Type B pancreatic cell (in vitro differentiated cells): ENCODE results near the gene SESTD1. TPM values are rescaled to one million over a fixed set of nuclear protein-coding genes. Genes with fewer than 3 reads are reported as not detected.
"Not testable (repeated sequence)": the region's sequence is repeated elsewhere in the genome, so short reads cannot be mapped to it uniquely, and the experiment has no call there.

Experiments used
- DNase-seq: peaks from one replicate; pipeline ENCODE4 v3.0.0; 2021; ENCODE audit warnings: mixed read lengths; ENCODE audit not compliant: unreplicated experiment; ENCODE audit errors: extremely low spot score
- H3K27ac Mint-ChIP-seq: 2 replicates; pipeline ENCODE4 v1.8.0; 2021; ENCODE audit warnings: mild to moderate bottlenecking, mixed read lengths
- H3K27me3 Mint-ChIP-seq: 2 replicates; pipeline ENCODE4 v1.8.0; 2021; ENCODE audit warnings: mixed read lengths
- H3K36me3 Mint-ChIP-seq: 2 replicates; pipeline ENCODE4 v1.8.0; 2021; ENCODE audit warnings: mixed read lengths
- H3K4me1 Mint-ChIP-seq: one replicate; pipeline ENCODE4 v1.8.0; 2021; ENCODE audit warnings: mixed read lengths; ENCODE audit not compliant: unreplicated experiment
- H3K4me3 Mint-ChIP-seq: 2 replicates; pipeline ENCODE4 v1.8.0; 2021; ENCODE audit warnings: mild to moderate bottlenecking, mixed read lengths
- H3K9me3 Mint-ChIP-seq: 2 replicates; pipeline ENCODE4 v1.8.0; 2021; ENCODE audit warnings: mixed read lengths
- total RNA-seq: library from RNA; stranded (reverse); gene quantifications from 2 replicates; pipeline ENCODE4 v1.2.1, GENCODE V29; 2021; ENCODE audit warnings: low replicate concordance
- TF ChIP-seq, protein P1 (sequence below): fragments of 200-600 bp; sonication (generic); conservative IDR thresholded peaks from 2 replicates; pipeline ENCODE4 v1.5.0; 2021; ENCODE audit warnings: antibody characterized with exemption, mild to moderate bottlenecking

SESTD1 gene
- total RNA-seq, 1 donor from 2014 or later = 75.9 TPM

DNA sequence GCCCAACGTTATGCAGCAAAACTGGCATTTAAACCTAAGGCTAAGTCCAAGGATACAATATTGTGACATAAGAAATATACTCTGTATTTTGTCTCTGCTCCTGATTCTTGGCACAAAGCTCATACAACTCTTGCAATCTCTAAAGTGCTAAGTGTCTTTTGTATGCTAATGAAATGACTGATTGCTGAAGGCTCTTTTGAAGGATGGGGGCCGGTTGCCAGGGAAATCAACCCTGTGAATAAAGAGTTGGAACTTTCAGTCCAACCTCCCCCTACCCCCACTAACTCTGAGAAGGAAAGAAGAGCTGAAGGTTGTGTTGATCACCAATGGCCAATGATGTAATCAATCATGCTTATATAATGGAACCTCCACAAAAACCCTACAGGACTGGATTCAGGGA lies 40.3 kb downstream of the SESTD1 start:
- Mint-ChIP-seq H3K9me3 (no peaks in the 10 kb centered on the region), H3K4me3 (no peak overlapping the region), H3K27ac (no peak overlapping the region), H3K27me3 (no peaks in the 10 kb centered on the region), H3K36me3 (peaks cover 5% of the 10 kb centered on the region), H3K4me1 (peaks cover 24% of the 10 kb centered on the region)
- DNase-seq = no peak
- TF ChIP-seq, protein P1, sequence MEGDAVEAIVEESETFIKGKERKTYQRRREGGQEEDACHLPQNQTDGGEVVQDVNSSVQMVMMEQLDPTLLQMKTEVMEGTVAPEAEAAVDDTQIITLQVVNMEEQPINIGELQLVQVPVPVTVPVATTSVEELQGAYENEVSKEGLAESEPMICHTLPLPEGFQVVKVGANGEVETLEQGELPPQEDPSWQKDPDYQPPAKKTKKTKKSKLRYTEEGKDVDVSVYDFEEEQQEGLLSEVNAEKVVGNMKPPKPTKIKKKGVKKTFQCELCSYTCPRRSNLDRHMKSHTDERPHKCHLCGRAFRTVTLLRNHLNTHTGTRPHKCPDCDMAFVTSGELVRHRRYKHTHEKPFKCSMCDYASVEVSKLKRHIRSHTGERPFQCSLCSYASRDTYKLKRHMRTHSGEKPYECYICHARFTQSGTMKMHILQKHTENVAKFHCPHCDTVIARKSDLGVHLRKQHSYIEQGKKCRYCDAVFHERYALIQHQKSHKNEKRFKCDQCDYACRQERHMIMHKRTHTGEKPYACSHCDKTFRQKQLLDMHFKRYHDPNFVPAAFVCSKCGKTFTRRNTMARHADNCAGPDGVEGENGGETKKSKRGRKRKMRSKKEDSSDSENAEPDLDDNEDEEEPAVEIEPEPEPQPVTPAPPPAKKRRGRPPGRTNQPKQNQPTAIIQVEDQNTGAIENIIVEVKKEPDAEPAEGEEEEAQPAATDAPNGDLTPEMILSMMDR = no peak

DNA sequence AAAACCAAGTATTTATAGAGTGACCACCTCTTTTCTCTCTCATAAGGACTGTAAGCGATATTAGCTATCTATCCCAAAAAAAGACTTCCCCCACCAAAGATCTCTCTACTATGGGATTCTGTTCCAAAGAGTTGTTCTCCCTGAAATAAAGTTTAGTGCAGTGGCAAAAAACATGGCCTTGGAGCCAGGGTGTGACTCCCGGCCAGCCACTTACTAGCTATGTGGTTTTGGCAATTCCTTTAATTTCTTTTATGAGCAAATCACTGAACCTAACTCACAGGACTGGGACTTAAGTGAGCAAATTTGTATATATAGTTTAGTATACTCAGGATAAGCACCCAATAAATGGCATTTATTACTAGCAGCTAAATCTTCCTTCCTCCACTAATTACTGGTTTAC lies 42.6 kb downstream of the SESTD1 start:
- Mint-ChIP-seq H3K36me3 (no peaks in the 10 kb centered on the region), H3K4me1 (peaks cover 16% of the 10 kb centered on the region), H3K4me3 (no peak overlapping the region), H3K9me3 (no peaks in the 10 kb centered on the region), H3K27ac (no peak overlapping the region), H3K27me3 (no peaks in the 10 kb centered on the region)
- no peak for DNase-seq
- TF ChIP-seq, protein P1 = no peak

- H3K9me3 Mint-ChIP-seq = no peaks in the 10 kb centered on the region
- no peaks in the 10 kb centered on the region for H3K4me1 Mint-ChIP-seq
- no peaks in the 10 kb centered on the region for H3K36me3 Mint-ChIP-seq
- no peak for DNase-seq
- no peak overlapping the region for H3K4me3 Mint-ChIP-seq
- no peak overlapping the region for H3K27ac Mint-ChIP-seq
- no peaks in the 10 kb centered on the region for H3K27me3 Mint-ChIP-seq
- TF ChIP-seq, protein P1 = peak; percentile 87
Observed at GRCh38 chr2:179218848-179219594, 45.6 kb downstream of the SESTD1 start.

DNA sequence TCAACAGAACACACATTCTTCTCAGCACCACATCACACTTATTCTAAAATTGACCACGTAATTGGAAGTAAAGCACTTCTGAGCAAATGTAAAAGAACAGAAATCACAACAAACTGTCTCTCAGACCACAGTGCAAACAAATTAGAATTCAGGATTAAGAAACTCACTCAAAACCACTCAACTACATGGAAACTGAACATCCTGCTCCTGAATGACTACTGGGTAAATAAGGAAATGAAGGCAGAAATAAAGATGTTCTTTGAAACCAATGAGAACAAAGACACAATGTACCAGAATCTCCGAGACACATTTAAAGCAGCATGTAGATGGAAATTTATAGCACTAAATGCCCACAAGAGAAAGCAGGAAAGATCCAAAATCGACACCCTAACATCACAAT lies 50.0 kb downstream of the SESTD1 start:
- H3K4me3 Mint-ChIP-seq, H3K36me3 Mint-ChIP-seq, H3K9me3 Mint-ChIP-seq, DNase-seq, H3K4me1 Mint-ChIP-seq, H3K27ac Mint-ChIP-seq, H3K27me3 Mint-ChIP-seq: not testable (repeated sequence)

DNA sequence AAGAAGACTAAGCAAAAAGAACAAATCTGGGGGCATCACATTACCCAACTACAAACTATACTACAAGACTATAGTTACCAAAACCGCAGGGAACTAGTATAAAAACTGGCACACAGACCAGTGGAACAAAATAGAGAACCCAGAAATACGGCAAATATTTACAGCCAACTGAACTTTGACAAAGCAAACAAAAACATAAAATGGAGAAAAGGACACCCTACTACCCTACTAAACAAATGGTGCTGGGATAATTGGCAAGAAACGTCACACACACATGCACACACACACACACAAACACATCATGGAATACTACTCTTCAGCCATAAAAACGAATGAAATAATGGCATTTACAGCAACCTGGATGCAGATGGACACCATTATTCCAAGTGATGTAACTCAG lies 53.3 kb downstream of the SESTD1 start:
- no peak for DNase-seq
- H3K36me3 Mint-ChIP-seq = peaks cover 8% of the 10 kb centered on the region
- no peaks in the 10 kb centered on the region for H3K4me1 Mint-ChIP-seq
- no peak overlapping the region for H3K4me3 Mint-ChIP-seq
- TF ChIP-seq, protein P1 = no peak
- no peak overlapping the region for H3K27ac Mint-ChIP-seq
- no peaks in the 10 kb centered on the region for H3K27me3 Mint-ChIP-seq
- H3K9me3 Mint-ChIP-seq = peaks cover 10% of the 10 kb centered on the region

GRCh38 chr2:179208277-179208676 lies 56.4 kb downstream of the SESTD1 start:
- not testable (repeated sequence) for H3K27ac Mint-ChIP-seq, H3K36me3 Mint-ChIP-seq, H3K27me3 Mint-ChIP-seq, DNase-seq, H3K4me1 Mint-ChIP-seq, H3K4me3 Mint-ChIP-seq
- peaks cover 10% of the 10 kb centered on the region for H3K9me3 Mint-ChIP-seq
